GM12873 (cell line): ENCODE measurements around the gene MAML3.

ENCODE experiments used
- CTCF ChIP-seq: IDR thresholded peaks from 2 replicates; pipeline ENCODE4 v1.5.1; 2012; ENCODE audit warnings: low read depth, mild to moderate bottlenecking, moderate library complexity, low read length, control low read depth; ENCODE audit not compliant: insufficient read depth; ENCODE audit errors: missing control alignments

The MAML3 gene

GRCh38 chr4:140186082-140186438, 32.1 kb upstream of the MAML3 start:
- no peak for TF ChIP-seq CTCF

- TF ChIP-seq CTCF = no peak
Observed at GRCh38 chr4:140185412-140186081, 31.6 kb upstream of the MAML3 start.

GRCh38 chr4:140183270-140183669, 29.3 kb upstream of the MAML3 start:
- no peak for TF ChIP-seq CTCF

GRCh38 chr4:140180577-140180976, 26.6 kb upstream of the MAML3 start:
- TF ChIP-seq CTCF = no peak

- no peak for TF ChIP-seq CTCF
Observed at GRCh38 chr4:140176735-140177134, 22.8 kb upstream of the MAML3 start.

GRCh38 chr4:140174543-140174942, 20.6 kb upstream of the MAML3 start:
- no peak for TF ChIP-seq CTCF

GRCh38 chr4:140172960-140173359, 19.0 kb upstream of the MAML3 start:
- no peak for TF ChIP-seq CTCF
